Measurements from ENCODE around the gene JMJD4. TPM values are rescaled to one million over a fixed set of nuclear protein-coding genes. Genes with fewer than 3 reads are reported as not detected.

JMJD4 gene
- total RNA-seq, 1 experiment from 2014 or later: 15.1 TPM

GRCh38 chr1:227765261-227766014, 30.3 kb upstream of the JMJD4 start:
- H3K4me1 ChIP-seq (replicated peaks; ENCODE audit: insufficient read depth): peaks cover 45% of the 10 kb centered on the region
- H3K4me3 ChIP-seq: no peak overlapping the region
- ChIA-PET CTCF (interaction anchor here (0.6 to 1.1 kb wide), 4 partner anchors 35 to 1833 kb away, joined by 3 to 5 read pairs (median 4); no protein-coding TSS in a partner anchor), POLR2A (ENCODE audit: unreplicated experiment) (interaction anchor here (0.6 to 1.3 kb wide), 6 partner anchors 23 to 690 kb away, joined by 3 to 8 read pairs (median 5); no protein-coding TSS in a partner anchor)
- TF ChIP-seq CTCF (conservative IDR thresholded peaks at IDR 0.05) (no peak), EZH2 (IDR thresholded peaks at IDR 0.05; ENCODE audit: low read depth) (no peak)
- no peaks in the 10 kb centered on the region for H3K27me3 ChIP-seq (ENCODE audit: insufficient read depth, low read depth)
- DNase-seq: no peak
- peaks cover 53% of the 10 kb centered on the region for H3F3A ChIP-seq (ENCODE audit: insufficient read depth, low read depth)
- peaks cover 13% of the 10 kb centered on the region for H3K79me2 ChIP-seq (ENCODE audit: low read depth)
- H4K20me1 ChIP-seq (ENCODE audit: insufficient read depth): peaks cover 49% of the 10 kb centered on the region
- TSS peak; percentile 18 for BruUV-seq (replicated peaks)
- H3K27ac ChIP-seq: peak overlapping the region; percentile 87; the same call in 1 of the 2 replicates
- no peaks in the 10 kb centered on the region for H3K9me3 ChIP-seq (ENCODE audit: insufficient read depth, low read depth)
- no peaks in the 10 kb centered on the region for H3K9me2 ChIP-seq (ENCODE audit: insufficient read depth)
- peak overlapping the region; percentile 41 for H3K4me2 ChIP-seq
- peaks cover 15% of the 10 kb centered on the region; the same call in 1 of the 2 replicates for H3K36me3 ChIP-seq (ENCODE audit: low read depth)
- no peak overlapping the region for H2AFZ ChIP-seq
- intact Hi-C loops (cut with micrococcal nuclease; ENCODE audit: unreplicated experiment): loop anchor here (1.0 to 10.0 kb wide), 2 partner anchors 11 to 609 kb away; no protein-coding TSS in a partner anchor

DNA sequence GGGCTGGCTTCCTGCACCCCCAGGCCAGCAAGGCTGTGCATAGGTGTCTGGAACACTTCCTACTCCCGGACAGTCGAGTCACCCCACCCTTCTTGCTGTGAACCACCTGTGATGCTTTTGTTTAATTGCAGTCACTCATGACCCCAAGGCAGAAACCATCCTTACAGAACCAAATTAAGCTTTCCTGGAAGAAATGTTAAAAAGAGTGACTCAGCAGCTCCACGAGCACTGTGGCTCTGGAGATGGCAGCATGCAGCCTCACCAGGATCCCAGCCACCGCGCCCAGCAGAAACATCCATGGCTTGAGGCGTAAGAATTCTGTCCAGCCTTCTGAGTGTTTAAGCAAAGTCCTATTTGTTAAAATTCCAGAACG, 28.9 kb upstream of the JMJD4 start:
- Histone ChIP-seq H2AFZ (no peak overlapping the region), H4K20me1 (ENCODE audit: insufficient read depth) (peaks cover 60% of the 10 kb centered on the region), H3K4me3 (no peak overlapping the region), H3K4me1 (replicated peaks; ENCODE audit: insufficient read depth) (peaks cover 52% of the 10 kb centered on the region), H3K36me3 (ENCODE audit: low read depth) (peaks cover 23% of the 10 kb centered on the region; the same call in 1 of the 2 replicates), H3K4me2 (peak overlapping the region; percentile 41), H3K79me2 (ENCODE audit: low read depth) (peaks cover 13% of the 10 kb centered on the region), H3K27ac (peak overlapping the region; percentile 87), H3F3A (ENCODE audit: insufficient read depth, low read depth) (peaks cover 57% of the 10 kb centered on the region), H3K9me2 (ENCODE audit: insufficient read depth) (no peaks in the 10 kb centered on the region), H3K27me3 (ENCODE audit: insufficient read depth, low read depth) (no peaks in the 10 kb centered on the region), H3K9me3 (ENCODE audit: insufficient read depth, low read depth) (no peaks in the 10 kb centered on the region)
- peak; percentile 96 to 97 for DNase-seq
- TF ChIP-seq CTCF (conservative IDR thresholded peaks at IDR 0.05): no peak
- TF ChIP-seq EZH2 (IDR thresholded peaks at IDR 0.05; ENCODE audit: low read depth): no peak
- no TSS peak for BruUV-seq (replicated peaks)
- ChIA-PET CTCF (interaction anchor here (0.5 to 2.4 kb wide), 7 partner anchors 28 to 236 kb away, joined by 3 to 10 read pairs (median 5); no protein-coding TSS in a partner anchor), POLR2A (ENCODE audit: unreplicated experiment) (interaction anchor here (0.6 to 1.0 kb wide), 6 partner anchors 24 to 184 kb away, joined by 3 to 7 read pairs (median 4); partner anchors contain the start of gene WNT9A)
- intact Hi-C loops (cut with micrococcal nuclease; ENCODE audit: unreplicated experiment): loop anchor here (1.0 to 10.0 kb wide), 8 partner anchors 24 to 611 kb away; partner anchors contain the start of genes ARF1 and MRPL55

DNA sequence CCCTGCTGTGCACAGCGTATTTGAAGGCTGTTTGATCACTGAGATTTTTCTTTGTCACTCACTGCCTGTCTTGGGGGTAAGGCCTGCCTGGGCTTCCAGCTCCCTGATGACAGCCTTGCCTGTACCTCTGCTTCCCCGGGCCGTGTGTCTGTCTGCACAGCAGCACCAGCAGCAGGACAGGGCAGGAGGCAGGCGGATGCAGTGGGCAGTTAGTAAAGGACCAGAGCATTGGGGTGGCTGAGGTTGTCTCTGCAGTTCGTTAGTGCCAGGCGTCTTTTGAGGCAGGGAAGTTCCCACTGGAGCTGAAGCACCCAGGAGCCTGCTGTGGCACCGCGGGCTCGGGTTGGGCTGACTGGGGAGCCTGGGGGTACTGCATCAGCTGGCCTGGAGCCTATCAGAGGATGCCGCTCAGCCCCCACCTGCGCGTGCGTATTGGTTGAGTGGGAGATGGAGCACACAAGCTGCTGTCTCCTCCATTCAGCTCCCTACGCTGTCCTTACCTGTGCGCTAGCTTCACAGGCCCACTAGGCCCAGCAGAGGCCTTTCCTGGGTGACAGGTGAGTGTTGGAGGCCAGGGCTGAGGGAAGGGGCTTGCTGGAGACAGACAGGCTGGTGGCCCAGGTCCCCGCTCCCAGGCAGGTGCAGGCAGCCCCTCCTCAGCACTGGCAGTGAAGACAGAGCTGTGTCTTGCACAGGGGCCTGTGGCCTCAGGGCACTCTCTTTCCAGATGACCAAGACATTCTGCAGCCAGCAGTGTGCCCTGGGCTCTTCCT, 28.3 kb upstream of the JMJD4 start:
- H3K4me2 ChIP-seq: peak overlapping the region; percentile 41
- intact Hi-C loops (cut with micrococcal nuclease; ENCODE audit: unreplicated experiment): loop anchor here (1.0 to 10.0 kb wide), 8 partner anchors 25 to 611 kb away; partner anchors contain the start of genes ARF1 and MRPL55

More for the DNA sequence above, 28.3 kb upstream of the JMJD4 start:
- Histone ChIP-seq H3K27me3 (ENCODE audit: insufficient read depth, low read depth) (no peaks in the 10 kb centered on the region), H3K79me2 (ENCODE audit: low read depth) (peaks cover 13% of the 10 kb centered on the region), H3K9me3 (ENCODE audit: insufficient read depth, low read depth) (no peaks in the 10 kb centered on the region), H2AFZ (no peak overlapping the region), H4K20me1 (ENCODE audit: insufficient read depth) (peaks cover 66% of the 10 kb centered on the region), H3K4me3 (no peak overlapping the region), H3K36me3 (ENCODE audit: low read depth) (peaks cover 21% of the 10 kb centered on the region; the same call in 1 of the 2 replicates), H3K27ac (peak overlapping the region; percentile 87), H3K9me2 (ENCODE audit: insufficient read depth) (no peaks in the 10 kb centered on the region), H3F3A (ENCODE audit: insufficient read depth, low read depth) (peaks cover 62% of the 10 kb centered on the region), H3K4me1 (replicated peaks; ENCODE audit: insufficient read depth) (peaks cover 57% of the 10 kb centered on the region)
- TSS peak; percentile 69 for BruUV-seq (replicated peaks)
- CTCF ChIA-PET: interaction anchor here (0.5 to 2.4 kb wide), 10 partner anchors 24 to 236 kb away, joined by 3 to 12 read pairs (median 4); no protein-coding TSS in a partner anchor
- POLR2A ChIA-PET (ENCODE audit: unreplicated experiment): interaction anchor here (0.6 to 1.0 kb wide), 5 partner anchors 25 to 537 kb away, joined by 3 to 7 read pairs (median 4); no protein-coding TSS in a partner anchor
- TF ChIP-seq CTCF (conservative IDR thresholded peaks at IDR 0.05) (no peak), EZH2 (IDR thresholded peaks at IDR 0.05; ENCODE audit: low read depth) (no peak)
- no peak for DNase-seq

Data from PC-9 (cell line).